LNCAP (cell line): ENCODE results near the gene VAPB.

Experiments
- TF ChIP-seq, protein P1 (sequence below): fragments of 450-650 bp; IDR thresholded peaks from 2 replicates; pipeline ENCODE4 v1.5.1; 2017; ENCODE audit warnings: mild to moderate bottlenecking

VAPB gene

DNA sequence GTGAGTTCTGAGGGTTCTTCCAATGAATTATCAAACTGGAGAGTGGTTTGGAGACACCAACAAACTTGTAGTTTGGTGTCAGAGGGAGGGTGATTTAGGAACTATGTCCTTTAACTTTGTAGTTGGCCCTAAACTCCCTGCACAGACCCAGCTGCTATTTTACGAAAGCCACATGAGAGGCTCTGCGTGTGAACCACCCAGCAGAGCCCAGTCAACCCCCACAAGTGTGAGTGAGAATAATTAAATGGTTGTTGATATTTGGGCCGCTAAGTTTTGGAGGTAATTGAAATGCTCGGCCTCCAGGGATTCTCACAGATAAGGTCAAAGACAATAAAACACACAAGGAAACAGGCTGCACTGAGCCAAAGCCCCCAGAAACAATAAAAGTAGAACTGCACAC, 6.9 kb upstream of the VAPB start:
- TF ChIP-seq, protein P1, sequence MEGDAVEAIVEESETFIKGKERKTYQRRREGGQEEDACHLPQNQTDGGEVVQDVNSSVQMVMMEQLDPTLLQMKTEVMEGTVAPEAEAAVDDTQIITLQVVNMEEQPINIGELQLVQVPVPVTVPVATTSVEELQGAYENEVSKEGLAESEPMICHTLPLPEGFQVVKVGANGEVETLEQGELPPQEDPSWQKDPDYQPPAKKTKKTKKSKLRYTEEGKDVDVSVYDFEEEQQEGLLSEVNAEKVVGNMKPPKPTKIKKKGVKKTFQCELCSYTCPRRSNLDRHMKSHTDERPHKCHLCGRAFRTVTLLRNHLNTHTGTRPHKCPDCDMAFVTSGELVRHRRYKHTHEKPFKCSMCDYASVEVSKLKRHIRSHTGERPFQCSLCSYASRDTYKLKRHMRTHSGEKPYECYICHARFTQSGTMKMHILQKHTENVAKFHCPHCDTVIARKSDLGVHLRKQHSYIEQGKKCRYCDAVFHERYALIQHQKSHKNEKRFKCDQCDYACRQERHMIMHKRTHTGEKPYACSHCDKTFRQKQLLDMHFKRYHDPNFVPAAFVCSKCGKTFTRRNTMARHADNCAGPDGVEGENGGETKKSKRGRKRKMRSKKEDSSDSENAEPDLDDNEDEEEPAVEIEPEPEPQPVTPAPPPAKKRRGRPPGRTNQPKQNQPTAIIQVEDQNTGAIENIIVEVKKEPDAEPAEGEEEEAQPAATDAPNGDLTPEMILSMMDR = no peak

DNA sequence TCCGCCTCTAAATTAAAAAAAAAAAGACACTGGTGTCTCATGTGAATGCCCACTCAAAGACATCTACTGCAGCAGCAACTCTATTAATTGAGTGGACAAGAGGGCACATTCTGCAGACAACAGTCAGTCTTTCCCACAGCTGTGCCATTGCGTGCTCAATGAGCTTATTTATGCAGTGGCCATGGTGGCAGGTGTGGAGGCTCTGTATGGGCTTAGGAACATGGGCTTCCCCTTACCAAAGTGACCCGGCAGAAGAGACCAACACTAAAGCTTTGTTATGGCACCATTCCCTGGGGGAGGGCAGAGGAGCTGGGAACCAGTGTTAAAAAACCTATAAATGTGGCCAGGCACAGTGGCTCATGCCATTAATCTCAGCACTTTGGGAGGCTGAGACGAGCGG, 4.2 kb upstream of the VAPB start:
- TF ChIP-seq, protein P1 = no peak

DNA sequence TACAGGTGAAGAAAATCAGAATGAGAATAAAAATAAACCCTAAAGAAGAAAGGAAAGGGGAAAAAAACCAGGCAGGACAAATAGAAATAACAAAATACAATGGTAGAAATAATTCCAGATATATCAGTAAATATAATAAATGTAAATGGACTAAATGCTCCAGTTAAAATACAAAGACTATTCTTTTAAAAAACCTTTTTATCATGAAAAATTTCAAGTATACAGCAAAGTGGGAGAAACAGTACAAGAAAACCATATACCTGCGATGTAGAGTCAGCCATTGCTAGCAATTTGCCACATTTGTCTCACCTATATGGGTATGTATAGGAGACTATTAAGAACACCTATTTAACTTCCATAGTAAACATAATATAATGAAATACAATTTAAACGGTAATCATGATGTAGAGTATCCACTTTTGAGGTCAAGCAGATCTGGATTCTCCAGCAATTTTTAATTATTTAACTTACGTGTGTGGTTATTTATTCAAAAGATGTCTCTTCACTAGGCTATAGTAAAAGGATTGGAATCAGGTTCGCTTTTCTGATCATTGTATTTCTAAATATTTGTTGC, 914 bp upstream of the VAPB start:
- TF ChIP-seq, protein P1 = no peak

DNA sequence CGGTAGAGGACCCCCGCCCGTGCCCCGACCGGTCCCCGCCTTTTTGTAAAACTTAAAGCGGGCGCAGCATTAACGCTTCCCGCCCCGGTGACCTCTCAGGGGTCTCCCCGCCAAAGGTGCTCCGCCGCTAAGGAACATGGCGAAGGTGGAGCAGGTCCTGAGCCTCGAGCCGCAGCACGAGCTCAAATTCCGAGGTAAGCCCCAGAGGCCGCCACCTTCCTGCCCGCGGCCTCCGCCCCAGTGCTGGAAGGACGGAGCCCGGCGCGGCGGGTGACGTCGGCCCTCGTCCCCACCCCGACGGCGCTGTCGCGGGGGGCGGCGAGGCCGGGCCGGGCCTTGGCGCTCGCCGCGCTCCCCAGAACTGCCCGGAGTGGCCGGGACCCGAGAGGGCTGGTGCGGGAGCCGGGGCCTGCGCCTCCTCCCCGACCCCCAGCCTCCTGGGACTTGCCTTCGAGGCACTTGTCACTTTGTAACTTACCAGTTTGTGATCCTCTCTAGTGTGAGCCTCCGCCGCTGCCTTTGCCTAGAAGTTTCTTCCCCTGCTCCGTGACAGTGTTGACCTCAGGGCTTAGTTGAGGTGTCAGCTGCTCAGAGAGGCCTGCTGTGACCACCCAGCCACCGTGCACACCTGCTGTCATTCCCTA, 417 bp downstream of the VAPB start:
- TF ChIP-seq, protein P1 = no peak

DNA sequence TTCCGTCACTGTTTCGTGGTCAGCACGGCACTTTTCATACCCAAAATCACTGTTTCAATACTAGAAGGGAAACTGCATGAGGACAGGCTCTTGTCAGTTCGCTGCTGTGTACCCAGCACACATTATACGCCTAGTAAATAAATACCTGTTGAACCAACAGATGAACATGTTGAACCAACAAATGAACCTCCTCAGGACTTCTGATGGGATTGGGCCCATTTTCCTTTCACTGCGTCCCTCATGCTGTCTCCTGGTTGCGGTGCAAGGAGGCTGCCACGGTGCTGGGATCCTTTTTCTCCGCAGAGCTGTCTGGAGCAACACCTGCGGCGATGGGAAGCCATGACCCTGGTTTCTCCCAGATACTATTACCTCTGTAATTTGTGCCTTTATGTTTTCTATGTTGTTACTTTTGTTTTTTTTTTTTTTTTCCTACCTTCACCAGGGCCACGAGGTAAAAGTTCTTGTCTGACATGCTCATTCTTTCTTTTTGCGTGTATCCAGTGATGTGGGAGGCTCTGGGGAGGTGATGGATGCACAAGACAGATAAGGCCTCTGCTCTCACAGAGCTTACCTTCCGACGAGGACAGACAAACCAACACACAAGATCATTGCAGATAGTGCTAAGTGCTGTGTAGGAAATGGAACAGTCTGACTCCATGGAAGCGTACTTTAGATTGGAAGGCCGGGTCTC, 1.1 kb downstream of the VAPB start:
- TF ChIP-seq, protein P1 = no peak

DNA sequence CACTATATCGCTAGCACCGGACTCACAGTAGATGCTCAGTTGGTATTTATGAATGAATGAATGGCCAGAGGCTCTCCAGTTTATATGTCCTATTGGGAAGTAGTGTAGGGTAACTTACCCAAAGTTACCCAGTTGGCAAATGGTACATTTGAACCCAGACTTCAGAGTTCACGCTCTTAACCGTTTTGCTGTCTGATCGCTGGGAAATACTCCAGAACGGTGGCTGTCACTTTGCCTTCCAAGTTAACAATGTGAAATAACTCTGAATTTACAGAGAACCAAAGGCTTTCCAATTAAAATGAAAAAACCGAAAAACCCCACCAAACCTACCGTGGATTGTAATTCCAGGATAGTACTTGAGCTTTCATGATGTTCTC, 1.6 kb downstream of the VAPB start:
- TF ChIP-seq, protein P1 = no peak

DNA sequence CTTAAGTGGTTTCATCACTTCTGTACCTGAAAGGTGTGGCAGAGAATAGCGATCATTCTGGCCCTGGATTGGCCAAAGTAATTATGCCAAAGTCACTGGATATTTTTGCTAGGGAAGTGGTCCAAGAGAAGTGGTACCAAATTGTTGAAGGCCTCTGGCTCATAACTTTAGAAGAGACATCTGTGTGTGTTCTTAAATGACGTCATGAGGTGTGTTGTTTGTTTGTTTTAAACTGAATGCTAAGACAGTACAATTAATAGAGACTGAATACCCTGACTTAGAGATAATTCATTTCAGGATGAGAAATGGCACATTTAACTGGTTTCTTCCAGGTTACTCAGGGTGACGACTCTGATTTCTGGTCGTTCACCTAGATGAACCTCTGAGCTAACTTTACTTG, 3.3 kb downstream of the VAPB start:
- TF ChIP-seq, protein P1 = no peak
